Stimulated activated CD4-positive, alpha-beta T cell treated with anti-CD3 and anti-CD28 coated beads, Interleukin-4, amount 100 ng/mL, for 1 hour (primary cell): ENCODE data around the gene BCL3.

Source experiments
- DNase-seq: peaks from one replicate; pipeline ENCODE4 v3.0.0-alpha.2; 2020

BCL3 gene

DNA sequence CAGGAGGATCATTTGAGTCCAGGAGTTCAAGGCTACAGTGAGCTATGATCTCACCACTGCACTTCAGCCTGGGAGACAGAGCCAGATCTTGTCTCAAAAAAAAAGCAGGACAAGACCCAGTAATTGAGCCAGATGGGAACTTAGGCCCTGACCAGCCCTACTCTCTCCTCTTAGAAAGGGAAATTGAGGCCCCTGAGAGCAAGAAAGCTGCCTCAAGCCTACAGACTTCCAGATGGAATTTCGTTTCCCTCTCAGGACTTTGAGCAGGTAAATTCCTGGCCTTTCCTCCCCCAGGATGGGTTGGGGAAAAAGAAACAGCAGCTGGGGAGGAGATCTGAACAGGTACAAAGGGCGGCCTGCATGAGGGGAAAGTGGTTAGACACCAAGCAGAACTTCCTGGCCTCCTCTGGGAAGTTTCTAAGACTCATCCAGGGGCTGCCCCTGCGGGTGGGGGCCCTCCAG, 3.6 kb upstream of the BCL3 start:
- DNase-seq, result no peak

DNA sequence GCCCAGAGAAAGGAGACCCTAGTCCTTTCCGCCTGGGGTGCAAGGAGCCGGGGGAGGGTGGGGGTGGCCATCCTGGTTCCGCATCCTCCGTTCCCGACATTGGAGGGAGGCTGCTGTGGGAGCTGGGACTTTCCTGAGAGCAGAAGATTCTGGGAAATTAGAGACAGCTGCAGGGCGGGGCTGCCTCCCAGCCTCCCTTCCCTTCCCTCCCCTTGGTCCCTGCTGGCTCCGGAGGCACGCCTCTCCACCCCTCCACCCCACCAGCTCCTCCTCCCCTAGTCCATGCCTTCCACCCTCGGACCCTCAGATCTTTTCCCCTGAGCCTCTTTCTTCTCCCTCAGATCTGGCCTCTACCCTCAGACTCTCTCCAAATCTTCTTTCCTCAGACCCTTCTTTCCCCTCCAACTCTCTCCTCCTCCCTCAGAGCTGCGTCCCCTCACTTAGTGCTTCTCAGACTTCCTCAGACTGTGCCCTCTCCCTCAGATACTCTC, 3.1 kb upstream of the BCL3 start:
- no peak for DNase-seq

DNA sequence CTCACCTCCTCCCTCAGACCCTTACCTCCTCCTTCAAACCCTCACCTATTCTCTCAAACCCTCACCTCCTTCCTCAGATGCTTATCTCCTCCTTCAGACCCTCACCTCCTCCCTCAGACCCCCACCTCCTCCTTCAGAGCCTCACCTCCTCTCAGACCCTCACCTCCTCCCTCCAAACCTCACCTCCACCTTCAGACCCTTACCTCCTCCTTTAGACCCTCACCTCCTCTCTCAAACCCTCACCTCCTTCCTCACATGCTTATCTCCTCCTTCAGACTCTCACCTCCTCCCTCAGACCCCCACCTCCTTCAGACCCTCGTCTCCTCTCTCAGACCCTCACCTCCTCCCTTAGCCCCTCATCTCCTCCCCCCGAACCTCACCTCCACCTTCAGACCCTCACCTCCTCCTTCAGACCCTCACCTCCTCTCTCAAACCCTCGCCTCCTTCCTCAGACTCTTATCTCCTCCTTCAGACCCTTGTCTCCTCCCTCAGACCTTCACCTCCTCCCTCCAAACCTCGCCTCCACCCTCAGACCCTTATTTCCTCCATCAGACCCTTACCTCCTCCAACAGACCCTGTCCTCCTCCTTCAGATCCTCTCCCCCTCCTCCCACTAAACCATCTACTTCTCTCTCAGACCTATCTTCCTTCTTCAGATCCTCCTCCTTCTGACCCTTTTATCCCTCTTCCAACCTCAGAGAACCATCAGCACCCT, 2.5 kb upstream of the BCL3 start:
- DNase-seq, result no peak

DNA sequence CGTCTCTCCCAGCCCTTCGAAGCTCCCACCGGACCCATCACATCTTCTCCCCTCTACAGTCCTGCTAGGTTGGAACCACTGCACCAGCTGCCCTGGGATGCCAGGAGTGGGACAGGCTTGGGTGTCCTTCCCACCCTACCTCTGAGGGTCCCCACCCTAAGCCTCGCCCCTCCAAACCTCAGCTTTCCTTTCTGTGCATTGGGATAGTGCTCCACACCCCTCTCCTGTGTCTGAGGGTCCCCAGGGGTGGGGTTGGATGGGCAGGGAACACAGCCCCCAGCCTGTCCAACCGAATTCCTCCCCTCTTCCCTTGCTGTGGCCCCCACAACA, 1.9 kb upstream of the BCL3 start:
- DNase-seq, result no peak

DNA sequence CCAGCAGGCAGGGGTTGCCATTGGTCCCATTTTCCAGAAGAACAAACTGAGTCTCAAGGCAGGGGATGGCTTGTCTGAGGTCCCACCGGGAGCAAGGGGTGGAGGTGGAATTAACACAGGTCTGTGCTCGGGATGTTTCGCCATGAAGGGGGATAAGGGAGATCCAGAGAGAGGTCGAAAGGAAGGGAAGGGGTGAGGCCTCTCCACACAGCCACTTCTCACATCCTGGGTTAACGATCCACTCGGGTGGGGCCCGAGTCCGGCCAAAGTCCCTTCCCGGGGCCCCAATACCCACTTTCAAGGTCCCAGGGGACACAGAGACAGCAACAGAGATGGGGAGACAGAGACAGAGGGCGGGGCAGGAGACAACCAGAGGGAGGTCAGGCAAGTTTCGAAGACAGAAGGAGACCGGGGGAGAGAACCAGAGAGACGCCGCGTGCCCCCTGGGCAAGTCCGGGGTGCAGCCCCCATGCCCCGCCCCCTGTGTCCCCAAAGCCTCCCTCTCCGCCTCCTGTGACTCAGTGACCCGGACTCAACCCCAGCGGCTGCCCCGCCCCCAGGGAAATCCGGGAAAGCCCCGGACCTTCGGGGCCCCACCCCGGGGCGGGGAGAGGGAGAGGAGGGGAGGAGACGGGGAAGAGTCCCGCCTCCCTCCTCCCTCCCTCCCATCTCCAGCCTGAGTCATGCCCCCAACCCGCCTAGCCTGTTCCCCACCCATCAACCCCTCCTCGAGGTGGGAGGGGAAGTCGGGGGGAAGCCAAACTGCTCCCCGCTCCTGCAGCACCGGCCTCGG, 1.4 kb upstream of the BCL3 start:
- peak; percentile 96 for DNase-seq

DNA sequence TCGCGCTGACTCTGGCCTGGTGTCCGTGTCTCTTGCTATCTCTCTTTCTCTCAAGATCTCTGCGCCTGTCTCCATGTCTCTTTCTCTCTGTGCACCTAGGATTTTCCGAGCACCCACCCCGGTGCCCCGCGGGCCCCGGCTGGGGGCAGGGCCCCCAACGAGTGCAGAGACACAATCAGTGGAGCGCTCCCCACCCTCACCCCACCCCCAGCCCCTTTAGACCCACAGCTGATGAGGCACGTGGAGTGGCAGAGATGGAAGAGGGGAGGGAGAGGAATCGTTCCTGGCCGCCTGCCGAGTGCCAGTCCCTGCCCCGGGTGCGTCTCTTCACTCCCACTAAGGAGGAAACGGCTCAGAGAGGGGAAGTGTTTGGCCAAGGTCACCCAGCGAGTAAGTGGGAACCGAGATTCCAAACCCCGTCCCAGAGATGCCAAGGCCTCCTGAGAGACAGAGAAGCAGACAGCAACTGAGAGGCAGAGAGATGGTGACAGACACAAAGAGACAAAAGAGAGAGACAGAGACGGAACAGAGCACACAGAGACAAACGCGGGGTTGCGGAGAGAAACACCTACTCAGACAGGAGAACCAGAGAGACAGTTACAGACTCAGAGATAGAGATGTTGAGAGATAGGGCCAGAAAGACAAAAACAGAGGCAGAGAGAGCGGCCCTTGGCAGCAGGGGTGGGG, 626 bp upstream of the BCL3 start:
- no peak for DNase-seq

DNA sequence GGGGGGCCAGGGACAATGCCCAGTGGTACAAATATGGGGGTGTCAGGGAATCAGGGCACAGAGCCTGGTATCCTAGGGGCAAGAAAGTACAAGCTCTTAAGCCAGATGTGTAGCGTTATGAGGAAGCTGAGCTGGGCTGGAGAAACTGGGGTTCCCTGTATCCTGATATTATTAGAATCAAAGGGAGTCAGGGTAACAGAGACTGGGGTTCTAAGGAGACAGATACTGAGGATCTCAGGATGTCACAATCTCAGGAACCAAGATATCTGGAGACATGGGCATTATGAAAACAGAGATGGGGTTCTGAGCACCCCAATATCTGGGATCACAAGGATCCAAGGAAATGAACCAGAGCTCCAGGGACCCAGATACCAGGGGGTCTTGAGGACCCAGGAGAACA, 784 bp downstream of the BCL3 start:
- no peak for DNase-seq

DNA sequence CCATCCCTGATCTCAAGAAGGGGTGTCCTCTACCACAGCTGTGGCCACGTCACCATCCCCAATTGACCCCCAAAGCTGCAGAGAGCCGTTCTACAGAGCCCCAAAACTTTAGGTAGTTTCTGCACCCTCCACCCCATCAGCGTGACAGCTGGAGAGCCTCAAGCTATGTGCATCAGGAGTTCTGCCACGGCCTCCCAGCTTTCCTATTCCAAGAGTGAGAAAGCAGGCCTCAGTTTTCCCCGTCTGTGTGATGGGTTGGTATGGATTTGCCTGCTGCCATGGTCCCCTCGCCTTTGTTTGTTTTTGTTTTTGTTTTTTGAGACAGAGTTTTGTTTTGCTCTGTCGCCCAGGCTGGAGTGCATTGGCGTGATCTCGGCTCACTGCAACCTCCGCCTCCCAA, 1.5 kb downstream of the BCL3 start:
- no peak for DNase-seq

DNA sequence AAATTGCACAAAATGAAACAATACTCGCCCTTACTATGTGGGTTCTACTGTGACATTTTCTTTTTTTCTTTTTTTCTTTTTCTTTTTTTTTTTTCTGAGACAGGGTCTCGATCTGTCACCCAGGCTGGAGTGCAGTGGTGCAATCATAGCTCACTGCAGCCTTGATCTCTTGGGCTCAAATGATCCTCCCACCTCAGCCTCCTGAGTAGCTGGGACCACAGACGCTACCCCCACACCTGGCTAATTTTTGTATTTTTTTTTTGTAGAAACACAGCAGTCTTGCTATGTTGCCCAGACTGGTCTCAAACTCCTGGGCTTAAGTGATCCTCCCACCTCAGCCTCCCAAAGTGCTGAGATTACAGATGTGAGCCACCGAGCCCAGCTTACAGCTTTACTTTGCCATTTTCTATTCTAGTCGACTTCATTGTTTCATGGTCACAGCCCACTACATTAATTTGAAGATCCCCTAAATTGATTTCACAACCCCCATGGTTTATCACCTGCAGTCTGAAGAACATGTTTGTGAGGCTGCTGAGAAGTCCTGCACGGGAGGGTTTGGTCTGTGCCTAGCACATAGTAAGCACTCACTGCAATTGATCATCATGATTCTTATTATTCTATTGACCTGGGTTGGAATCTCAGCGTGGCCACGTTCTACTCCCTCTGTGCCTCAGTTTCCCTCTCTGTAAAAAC, 3.8 kb downstream of the BCL3 start:
- no peak for DNase-seq

DNA sequence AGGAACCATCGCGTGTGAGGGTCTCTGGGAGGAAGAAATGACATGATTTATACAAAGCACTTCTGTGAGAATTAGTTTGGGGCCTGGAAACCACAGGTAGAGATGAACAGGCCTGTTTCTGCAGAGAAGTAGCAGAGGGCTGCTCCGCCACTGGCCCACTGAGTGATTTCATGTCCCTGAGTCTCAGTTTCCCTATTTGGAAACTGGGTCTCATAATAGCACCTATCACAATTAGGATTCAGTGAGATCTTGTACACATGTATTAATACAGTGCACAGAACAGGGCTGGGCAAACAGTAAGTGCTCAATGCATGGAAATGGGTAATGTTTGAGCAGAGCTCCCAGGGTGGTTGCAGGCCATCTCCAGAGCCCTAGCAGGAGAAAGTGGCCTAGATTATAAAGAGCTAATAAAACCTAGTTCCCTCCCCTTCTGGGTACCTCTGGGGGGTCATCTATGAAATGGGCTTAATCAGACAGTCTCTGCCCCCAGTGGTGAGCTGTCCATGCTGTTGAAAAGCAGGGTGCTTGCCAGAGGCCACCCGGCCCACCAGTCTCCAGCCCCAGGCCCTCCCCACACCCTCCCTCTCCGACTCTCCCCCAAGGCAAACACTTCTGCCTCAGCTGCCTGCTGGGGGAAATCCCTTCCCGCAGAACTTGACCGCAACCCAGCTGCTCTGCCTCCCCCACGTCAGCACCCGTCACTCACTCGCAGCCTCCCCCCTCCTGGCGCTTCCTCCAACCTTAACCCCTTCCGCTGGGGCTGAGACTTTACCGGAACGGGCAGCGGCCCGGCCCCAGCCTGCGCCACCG, 4.5 kb downstream of the BCL3 start:
- peak; percentile 90 for DNase-seq

DNA sequence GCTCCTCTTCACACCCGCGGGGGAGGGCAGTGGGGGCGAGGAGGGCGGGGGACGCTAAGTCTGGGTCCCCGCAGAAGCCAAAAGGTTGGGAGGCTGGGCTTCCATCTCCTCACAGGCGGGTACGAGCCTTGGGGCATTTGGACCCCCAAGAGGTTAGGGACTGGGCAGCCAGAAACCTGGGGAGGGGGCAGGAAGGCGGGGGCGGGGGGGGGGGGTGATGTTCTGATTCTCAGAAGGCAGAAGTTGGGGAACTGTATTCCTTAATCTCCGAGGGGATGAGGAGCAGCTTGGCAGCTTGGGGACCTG, 5.1 kb downstream of the BCL3 start:
- DNase-seq, result no peak

DNA sequence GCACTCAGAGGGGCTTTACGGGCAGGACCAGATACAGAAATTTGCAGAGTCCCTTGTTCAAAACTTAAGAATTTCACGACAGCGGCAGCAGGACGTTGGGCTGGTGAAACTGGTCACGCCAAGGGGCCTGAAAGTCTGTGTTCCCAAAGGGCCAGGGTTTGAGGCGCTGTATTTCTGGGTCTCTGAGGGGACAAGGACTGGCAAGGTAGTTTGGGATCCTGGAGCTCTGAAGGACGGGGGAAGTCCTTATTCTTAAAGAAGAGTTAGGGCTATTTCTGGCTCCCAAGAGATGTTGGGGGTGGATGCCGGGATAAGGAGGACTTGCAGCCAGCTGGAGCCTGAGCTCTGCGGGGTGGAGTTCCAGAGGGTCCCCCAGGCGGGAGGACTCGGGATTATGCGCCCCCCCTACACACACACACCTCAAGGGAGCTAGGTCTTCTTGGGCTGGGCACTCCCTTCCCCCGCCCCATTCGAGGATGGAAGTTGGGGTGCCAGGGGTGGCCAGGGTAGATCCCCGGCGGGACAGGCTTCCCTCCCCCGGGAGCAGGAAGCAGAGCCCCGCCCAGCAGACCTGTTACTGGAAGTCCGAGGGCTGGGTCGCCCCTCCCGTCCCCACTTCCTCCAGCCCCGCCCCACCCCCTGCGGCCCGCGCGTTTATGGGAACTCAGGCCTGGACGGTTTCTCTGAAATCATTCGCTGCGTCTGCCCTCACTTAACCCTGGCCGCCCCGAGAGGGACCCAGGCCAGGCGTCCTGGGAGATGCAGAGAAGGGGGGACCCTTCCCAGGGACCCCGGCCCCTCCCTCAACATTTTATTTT, 5.6 kb downstream of the BCL3 start:
- peak; percentile 70 for DNase-seq

DNA sequence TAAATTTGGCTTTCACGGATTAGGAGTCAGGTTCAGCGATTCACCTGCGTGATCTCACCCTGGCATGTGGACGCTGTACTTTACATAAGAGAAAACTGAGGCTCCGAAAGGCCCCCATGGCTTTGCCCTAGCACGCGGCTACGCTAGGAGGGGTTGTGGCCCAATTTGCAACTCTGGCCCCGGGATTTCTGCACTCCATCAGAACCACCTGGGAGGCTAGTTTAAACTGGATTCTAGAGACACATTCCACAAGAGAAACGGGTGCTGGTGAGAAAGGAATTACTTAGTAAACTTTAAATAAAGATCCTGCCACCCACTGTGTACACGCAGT, 6.2 kb downstream of the BCL3 start:
- DNase-seq, result peak; percentile 18

DNA sequence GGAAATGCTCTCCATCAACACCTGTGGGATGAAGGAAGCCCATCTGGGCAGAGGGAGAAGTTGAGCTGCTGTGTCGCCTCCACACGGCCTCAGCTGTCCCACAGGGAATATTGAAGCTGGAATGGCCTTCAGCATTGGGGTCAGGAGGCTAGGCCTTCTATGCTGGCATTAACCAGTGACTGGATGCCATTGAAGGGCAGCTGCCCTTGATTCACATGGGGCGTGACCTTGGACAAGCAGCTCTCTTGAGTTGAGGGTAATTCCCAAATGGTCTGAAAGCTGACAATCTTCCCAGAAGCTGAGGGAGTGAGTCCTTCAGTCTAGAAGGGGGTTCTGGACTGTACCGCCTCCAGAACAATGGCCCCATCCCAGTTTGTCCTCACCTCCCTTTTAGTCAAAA, 6.7 kb downstream of the BCL3 start:
- no peak for DNase-seq

DNA sequence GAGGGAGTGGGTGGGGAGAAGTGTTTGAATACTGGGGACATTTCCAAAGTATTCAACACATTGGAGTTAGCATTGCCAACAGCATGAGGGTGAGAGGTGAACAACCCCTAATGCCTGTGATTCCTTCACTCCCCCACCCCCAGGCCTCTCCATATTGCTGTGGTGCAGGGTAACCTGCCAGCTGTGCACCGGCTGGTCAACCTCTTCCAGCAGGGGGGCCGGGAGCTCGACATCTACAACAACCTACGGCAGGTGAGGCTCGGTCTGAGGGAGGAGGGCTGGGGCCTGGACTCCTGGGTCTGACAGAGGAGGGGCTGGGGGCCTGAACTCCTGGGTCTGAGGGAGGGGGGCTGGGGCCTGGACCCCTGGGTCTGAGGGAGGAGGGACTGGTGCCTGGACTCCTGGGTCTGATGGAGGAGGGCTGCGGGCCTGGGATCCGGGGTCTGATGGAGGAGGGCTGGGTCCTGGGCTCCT, 7.6 kb downstream of the BCL3 start:
- DNase-seq, result no peak

DNA sequence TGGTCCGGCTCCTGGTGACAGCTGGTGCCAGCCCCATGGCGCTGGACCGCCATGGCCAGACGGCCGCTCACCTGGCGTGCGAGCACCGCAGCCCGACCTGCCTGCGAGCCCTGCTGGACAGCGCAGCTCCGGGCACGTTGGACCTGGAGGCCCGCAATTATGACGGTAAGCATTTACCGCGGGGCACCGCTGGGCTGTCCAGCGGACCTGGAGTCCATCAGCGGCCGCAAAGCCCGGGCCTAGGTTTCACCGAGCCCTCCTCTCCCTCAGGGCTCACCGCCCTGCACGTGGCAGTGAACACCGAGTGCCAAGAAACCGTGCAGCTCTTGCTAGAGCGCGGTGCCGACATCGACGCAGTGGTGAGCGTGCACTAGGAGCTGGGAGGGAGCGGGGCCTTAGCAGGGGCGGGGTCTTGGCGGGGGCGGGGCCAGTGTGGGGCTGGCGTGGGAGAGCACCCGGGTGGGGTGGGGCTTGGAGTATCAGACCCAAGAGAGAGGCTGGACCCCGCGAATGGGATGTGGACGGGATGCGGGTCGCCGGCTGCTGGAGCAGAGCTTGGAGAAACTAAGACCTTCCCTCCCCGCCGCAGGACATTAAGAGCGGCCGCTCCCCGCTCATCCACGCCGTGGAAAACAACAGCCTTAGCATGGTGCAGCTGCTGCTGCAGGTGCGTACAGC, 8.7 kb downstream of the BCL3 start:
- DNase-seq, result no peak

DNA sequence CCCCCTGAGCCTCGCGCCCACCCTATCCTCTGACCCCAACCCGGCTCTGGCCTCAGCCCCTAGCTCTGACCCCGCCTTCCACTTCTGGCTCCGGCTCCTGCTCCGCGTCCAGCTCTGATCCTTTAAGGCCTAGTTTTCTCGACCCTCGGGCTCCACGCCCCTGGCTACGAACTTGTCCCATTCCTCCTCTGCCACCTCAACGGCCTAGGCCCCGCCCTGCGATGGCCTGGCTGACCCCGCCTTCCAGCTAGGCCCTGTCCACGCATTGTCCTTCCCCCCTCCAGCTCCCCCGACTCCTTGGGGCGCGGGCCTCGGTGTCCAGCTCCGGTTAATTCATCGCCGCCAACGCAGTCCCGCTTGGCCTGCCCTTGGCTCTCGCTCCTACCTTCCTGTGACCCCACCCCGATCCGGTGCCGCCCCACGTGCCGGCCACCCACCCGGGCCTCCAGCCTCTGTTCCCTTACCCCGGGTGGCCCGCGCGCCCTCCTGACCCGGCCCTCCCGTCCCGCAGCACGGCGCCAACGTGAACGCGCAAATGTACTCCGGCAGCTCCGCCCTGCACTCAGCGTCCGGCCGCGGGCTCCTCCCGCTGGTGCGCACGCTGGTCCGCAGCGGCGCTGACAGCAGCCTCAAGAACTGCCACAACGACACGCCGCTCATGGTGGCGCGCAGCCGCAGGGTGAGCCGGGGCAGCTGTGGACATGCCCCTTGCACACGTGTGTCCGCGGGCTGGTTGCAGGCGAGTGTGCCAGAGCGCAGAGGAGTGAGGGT, 9.4 kb downstream of the BCL3 start:
- no peak for DNase-seq

DNA sequence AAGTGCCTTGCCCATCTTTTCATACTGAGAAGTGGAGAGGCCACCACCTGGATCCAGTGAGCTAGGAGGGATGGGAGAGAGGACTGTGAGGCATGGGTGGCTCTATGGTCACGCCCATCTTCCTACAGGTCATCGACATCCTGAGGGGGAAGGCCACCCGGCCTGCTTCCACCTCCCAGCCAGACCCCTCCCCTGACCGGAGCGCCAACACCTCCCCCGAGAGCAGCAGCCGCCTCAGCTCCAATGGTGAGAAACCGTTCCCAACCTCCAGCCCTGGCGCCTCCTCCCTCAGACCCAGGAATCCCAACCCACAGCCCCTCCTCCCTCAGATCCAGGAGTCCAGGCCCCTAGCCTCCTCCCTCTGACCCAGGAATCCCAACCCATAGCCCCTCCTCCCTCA, 10.1 kb downstream of the BCL3 start:
- DNase-seq, result no peak

DNA sequence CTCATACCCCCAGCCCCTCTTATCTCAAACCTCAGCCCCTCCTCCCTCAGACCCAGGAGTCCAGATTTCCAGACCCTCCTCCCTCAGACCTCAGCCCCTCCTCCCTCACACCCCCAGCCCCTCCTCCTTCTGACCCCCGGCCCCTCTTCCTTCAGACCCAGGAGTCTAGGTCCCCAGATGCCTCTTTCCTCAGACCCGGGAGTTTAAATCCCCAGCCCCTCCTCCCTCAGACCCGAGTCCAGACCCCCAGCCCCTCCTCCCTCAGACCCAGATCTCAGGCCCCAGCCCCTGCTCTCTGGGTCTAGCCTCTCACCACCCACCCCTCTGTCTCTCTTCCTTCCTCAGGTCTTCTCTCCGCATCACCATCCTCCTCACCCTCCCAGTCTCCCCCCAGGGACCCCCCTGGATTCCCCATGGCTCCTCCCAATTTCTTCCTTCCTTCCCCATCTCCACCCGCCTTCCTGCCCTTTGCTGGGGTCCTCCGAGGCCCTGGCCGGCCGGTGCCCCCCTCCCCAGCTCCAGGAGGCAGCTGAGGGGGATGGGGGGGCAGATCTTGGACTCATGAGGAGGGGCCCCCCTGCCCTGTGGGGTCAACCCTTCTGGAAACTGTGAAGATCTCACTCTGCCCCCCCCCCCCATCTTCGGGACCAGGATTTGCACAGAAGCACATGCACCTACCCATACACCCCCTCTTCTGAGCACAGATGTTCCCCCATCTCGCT, 10.7 kb downstream of the BCL3 start:
- no peak for DNase-seq

DNA sequence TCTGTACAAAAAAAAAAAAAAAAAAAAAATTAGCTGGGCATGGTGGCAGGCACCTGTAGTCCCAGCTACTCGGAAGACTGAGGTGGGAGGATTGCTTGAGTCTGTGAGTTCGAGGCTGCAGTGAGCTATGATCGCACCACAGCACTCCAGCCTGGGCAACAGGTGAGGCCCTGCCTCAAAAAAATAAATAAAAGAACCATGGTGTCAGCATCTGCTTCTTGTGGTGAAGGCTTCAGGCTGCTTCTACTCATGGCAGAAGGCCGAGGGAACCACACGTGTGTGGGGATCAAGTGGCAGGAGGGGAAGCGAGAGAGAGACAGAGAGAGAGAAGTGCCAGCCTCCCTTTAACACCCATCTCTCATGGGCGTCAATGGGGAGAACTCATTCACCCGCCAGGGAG, 13.5 kb downstream of the BCL3 start:
- no peak for DNase-seq
